HG02759 (cell line): ENCODE measurements around the gene LRP1B.

Experiments used
- ATAC-seq: cut with Tn5 transposase; IDR thresholded peaks from one replicate; pipeline ENCODE4 v1.9.1; 2021; ENCODE audit warnings: mild to moderate bottlenecking, moderate library complexity; ENCODE audit not compliant: unreplicated experiment

The LRP1B gene

GRCh38 chr2:141959941-141960340 lies 170.9 kb downstream of the LRP1B start:
- ATAC-seq, result no peak

GRCh38 chr2:141959016-141959415 lies 171.8 kb downstream of the LRP1B start:
- no peak for ATAC-seq

- ATAC-seq, result no peak
Observed at GRCh38 chr2:141957827-141958450, 172.9 kb downstream of the LRP1B start.

DNA sequence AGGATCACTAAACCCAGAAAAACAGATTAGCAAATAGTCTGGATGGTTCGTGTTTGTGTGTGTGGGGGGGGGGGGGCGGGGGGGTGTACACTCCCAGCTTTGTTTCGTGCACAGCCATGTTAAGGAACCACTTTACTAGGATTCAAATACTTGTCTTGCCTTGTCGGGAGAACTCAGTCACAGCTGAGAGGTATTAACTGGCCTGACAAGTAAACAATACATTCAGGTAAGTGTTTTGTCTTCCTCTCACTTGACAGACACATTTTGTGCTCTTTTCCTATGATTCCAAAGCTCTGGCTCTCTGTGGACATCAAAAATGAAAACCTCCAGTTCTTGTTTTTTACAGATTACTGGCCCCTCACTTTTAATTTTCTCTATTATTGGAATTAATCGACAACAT lies 173.5 kb downstream of the LRP1B start:
- ATAC-seq, result no peak

GRCh38 chr2:141947396-141948114 lies 183.3 kb downstream of the LRP1B start:
- ATAC-seq, result no peak

- no peak for ATAC-seq
Observed at GRCh38 chr2:141946016-141946415, 184.8 kb downstream of the LRP1B start.

DNA sequence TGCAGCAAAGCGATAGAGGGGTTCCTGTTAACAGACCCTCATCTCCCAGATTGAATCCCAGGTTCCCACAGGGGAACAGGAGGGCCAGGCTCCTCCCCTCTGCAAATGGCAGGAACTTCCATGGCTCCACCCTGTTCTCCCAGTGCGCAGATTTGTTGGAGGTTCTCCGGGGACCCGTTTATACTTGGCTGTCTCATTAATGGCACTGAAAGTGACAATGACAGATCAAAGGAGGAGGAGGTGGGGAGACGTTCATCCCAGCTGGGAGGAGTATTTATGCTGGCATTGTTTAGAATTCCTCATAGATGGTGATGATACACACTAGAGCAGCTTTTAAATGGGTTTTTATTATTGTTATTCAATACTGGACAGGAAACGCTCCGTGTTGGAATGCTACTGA lies 186.9 kb downstream of the LRP1B start:
- no peak for ATAC-seq

DNA sequence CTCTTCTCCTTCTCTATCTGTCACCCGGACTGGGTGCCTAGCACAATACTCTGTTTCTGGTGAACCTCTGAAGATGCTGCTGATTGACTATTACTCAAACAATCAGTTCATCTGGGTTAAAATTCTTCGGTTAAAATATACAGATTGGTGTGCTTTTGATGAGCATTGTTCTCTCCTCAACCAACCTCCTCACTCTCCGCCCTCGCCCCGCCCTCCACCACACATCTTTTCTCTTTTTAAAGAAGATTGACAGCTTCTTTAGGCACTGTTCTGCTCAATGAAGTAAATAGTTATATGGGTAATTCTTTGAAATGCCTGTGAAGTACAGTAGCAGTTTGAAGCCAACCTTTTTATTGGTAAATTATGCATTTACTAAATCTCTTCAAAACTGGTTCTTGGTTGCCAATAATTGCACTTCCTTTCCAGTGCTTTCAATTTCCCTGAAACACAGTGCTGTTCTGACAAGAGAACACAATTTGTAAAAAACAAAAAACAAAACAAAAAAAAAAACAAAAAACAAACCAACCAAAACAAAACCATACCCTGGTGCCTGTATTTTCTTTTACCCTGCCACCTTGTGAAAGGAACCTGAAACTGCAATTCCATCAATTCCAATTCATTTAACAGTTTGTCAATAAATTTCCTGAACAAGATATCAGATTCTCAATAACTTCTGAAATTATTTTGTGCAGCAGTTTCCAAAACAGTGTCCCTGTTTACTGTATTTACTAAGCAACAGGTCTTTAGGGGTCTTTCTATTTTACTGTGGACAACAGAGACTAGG lies 188.6 kb downstream of the LRP1B start:
- ATAC-seq, result no peak

DNA sequence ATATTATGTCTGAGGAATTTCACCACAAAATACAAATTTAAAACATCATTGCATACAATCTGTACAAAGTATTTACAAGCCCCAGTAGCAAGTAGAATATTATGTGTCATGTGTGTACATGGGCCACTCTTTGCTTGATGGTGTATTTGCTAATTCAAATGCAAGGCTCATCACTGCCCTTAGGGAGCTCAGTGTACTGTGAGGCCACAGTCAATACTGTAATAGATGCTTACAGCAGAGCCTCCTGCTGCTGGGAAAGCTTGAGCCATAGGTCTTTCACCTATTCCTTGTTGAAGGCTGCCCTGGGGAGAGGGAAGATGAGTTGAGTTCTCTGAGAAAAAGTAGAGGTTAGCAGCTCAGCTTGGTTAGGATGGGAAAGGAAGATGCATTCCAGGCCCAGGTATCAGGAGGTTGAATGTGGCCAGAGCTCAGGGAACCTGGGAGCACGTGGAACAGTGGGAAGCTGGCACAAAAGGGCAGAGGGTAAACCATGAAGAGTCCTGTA lies 189.6 kb downstream of the LRP1B start:
- no peak for ATAC-seq

DNA sequence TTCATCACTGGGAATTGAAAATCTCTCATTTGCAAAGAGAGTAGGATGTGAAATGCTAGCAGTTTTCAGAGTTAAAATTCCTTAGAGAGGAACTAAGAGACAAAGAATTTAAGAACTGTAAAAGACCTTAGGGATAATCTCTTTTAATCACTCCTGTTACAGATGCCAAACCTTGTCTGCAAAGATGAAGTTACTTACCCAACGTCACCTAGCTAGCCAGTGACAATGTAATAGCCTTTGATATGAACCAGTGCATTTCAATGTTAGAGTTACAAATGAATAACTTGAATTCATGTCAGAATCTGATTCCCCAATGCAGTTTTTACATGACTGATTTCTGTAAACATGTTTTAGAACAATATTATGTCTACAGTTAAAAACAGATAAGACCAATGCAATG lies 190.1 kb downstream of the LRP1B start:
- no peak for ATAC-seq

GRCh38 chr2:141933226-141933625 lies 197.6 kb downstream of the LRP1B start:
- ATAC-seq, result no peak

GRCh38 chr2:141932261-141932660 lies 198.6 kb downstream of the LRP1B start:
- ATAC-seq, result no peak

DNA sequence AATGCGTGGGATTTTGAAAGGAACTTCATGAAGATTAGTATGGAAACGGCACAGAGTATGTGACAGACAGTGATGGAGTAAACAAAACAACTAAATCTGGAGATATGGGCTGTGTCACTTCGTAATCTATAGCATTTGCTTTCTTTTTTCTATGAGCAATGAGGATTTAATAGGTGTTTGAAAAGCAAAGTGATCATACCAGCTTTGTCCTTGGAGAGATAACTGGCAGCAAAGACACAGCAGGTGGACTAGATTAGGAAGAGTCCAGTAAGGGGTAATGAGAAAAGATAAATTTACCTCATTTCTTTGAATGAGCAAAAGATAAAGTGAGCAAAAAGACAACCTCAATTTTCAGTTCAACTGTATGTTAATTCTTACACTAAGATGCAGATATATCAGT lies 199.0 kb downstream of the LRP1B start:
- ATAC-seq, result no peak

DNA sequence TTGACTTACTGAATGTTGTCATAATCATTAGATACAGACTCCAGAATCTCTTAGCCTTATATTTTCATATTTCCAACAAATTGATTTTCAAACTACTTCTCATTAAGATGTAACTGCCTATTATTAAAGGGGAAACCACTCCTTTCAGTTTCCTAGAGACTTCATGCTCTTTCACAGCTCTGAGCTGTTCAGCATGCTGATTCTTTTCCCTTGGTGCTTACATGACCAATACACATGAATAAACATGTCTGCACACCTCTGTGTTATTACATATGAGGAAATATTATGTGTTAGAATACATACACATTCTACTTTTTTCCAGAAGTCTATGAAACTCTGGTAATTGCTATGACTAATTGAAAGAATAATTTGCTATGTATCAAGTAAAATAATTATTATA lies 200.0 kb downstream of the LRP1B start:
- no peak for ATAC-seq

GRCh38 chr2:141929331-141930252 lies 201.2 kb downstream of the LRP1B start:
- no peak for ATAC-seq

- no peak for ATAC-seq
Observed at GRCh38 chr2:141928476-141928875, 202.3 kb downstream of the LRP1B start.

DNA sequence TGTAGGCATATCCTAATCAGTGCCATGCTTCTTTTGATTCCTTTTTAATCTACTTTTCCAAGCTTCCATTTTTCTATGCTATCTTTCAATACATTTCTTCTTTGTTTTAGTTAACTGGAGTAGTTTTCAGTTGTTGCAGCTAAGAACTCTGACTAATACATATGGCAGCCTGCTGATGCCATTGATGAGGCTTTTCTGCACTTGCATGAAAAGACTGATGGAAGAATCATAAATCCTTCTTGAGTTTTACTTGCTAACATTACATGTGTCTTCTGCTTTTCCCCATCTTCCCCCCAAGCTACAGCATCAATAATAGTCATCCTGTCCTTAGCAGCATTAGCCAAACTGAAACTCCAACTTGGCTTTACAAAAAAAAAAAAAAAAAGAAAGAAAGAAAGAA lies 203.3 kb downstream of the LRP1B start:
- ATAC-seq, result no peak

DNA sequence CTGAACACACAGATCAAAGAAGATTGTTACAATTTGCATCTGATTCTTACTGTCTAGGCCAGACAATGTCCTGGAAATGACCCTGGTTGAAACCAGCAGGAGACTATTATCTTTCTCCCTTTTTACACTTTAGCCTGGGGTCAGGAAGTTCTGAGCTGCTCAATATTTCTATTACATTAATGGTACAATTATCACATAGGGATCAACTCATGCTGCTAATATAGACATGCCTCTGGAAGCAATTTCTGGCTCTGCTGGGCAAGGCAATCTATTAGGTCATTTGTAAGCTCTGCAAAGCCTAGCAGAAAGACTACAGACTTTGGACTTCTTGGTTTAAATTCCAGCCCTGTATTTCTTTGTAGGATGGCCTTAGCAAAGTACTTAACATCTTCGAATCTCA lies 205.3 kb downstream of the LRP1B start:
- ATAC-seq, result no peak

DNA sequence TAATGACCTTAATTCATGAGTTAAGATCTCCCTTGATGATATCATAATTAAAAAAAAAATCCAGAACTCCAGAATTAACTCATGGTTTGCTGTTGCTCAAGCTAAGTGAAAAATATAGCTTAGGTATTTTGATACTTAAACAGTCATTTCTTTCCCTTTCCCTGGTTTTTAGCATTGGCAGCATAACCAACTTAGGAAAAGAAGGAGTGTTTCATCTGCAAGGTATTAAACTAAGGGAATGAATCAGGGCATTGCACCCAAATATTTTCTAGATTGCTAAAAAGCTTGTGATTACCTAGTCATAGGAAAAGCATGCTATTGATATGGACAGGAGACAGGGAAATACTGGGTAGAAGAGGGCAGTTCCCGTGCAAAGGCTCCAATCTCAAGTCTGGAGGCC lies 207.2 kb downstream of the LRP1B start:
- no peak for ATAC-seq

DNA sequence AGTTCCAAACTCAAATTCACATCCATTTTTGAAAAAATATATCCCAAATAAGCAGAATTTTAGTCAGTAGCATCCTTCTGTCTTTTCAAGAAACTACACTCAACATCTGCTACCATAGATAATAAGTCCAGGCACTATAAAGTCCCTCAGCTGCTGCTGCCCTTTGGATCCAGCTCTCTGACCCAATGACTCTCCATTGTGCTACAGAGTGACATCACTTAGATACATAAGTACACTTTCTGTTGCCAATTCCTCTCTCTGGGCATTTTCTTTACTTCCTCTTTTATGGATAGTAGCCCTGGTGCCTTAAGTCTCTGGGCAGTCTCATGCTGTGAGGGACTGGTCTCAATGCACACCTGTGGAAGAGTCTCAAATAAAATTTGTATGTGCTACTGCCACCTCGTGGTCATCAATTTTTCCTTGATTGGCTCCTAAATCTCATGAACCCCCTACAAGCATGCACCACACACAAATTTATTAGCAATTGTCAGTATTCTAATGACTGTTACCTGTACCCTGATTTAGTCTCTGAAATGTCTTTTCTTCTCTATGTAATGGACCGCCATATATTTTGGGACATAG lies 219.2 kb downstream of the LRP1B start:
- ATAC-seq, result peak; percentile 92
